Neuronal stem cell (in vitro differentiated cells): ENCODE measurements around the gene TMEM72.

Experiments
- DNase-seq: peaks from one replicate; pipeline ENCODE4 v3.0.0-alpha.2; 2013; ENCODE audit warnings: low spot score
- H2AFZ ChIP-seq: one replicate; pipeline ENCODE4 v1.6.1; 2013; ENCODE audit warnings: mild to moderate bottlenecking, low read length, inconsistent platforms
- H2AK5ac ChIP-seq: 2 replicates; pipeline ENCODE4 v1.6.1; 2013; ENCODE audit warnings: low read depth, mild to moderate bottlenecking, inconsistent platforms, low read length, moderate library complexity, mixed read lengths
- H2BK120ac ChIP-seq: 2 replicates; pipeline ENCODE4 v1.6.1; 2013; ENCODE audit warnings: low read depth, mild to moderate bottlenecking, inconsistent platforms, low read length, moderate library complexity, mixed read lengths
- H2BK12ac ChIP-seq: one replicate; pipeline ENCODE4 v1.6.1; 2013; ENCODE audit warnings: low read length, inconsistent platforms
- H2BK15ac ChIP-seq: 2 replicates; pipeline ENCODE4 v1.6.1; 2013; ENCODE audit warnings: mild to moderate bottlenecking, low read length, inconsistent platforms, mixed read lengths
- H2BK5ac ChIP-seq: one replicate; pipeline ENCODE4 v1.6.1; 2013; ENCODE audit warnings: inconsistent platforms, mild to moderate bottlenecking, low read length, moderate library complexity
- H3K14ac ChIP-seq: one replicate; pipeline ENCODE4 v1.6.1; 2013; ENCODE audit warnings: low read length, inconsistent platforms
- H3K18ac ChIP-seq: 2 replicates; pipeline ENCODE4 v1.6.1; 2013; ENCODE audit warnings: low read length, inconsistent platforms
- H3K23ac ChIP-seq: 2 replicates; pipeline ENCODE4 v1.6.1; 2013; ENCODE audit warnings: low read depth, mild to moderate bottlenecking, mixed read lengths, low read length, inconsistent platforms; ENCODE audit not compliant: poor library complexity
- H3K27ac ChIP-seq: replicated peaks from 3 replicates; pipeline ENCODE4 v1.5.1; 2013; ENCODE audit warnings: low read length, inconsistent platforms
- H3K27me3 ChIP-seq, 3 experiments: 2 replicates each; pipeline ENCODE4 v1.6.1; 2013; ENCODE audit warnings: low read length in 3 of 3, mild to moderate bottlenecking in 2 of 3, inconsistent platforms in 1 of 3, low read depth in 1 of 3, mixed read lengths in 1 of 3, moderate library complexity in 1 of 3; ENCODE audit not compliant: control insufficient read depth in 3 of 3, insufficient read depth in 3 of 3
- H3K36me3 ChIP-seq, 2 donors: replicated peaks in 1 of 2; 2 replicates each; pipeline ENCODE4 v1.6.1; 2013; ENCODE audit warnings: low read length in 2 of 2; ENCODE audit not compliant: control insufficient read depth in 2 of 2, insufficient read depth in 2 of 2
- H3K4ac ChIP-seq: 2 replicates; pipeline ENCODE4 v1.6.1; 2013; ENCODE audit warnings: inconsistent platforms, mild to moderate bottlenecking, low read length, moderate library complexity
- H3K4me1 ChIP-seq, 2 donors: 1 replicate in 1 of 2; 2 replicates in 1 of 2; pipeline ENCODE4 v1.6.1; 2013; ENCODE audit warnings: low read length in 2 of 2, low read depth in 1 of 2; ENCODE audit not compliant: control insufficient read depth in 2 of 2, insufficient read depth in 1 of 2
- H3K4me2 ChIP-seq: one replicate; pipeline ENCODE4 v1.6.1; 2013; ENCODE audit warnings: mild to moderate bottlenecking, low read length, inconsistent platforms; ENCODE audit not compliant: insufficient read depth, poor library complexity, severe bottlenecking
- H3K4me3 ChIP-seq, 2 donors: 2 replicates each; pipeline ENCODE4 v1.5.1; 2013; ENCODE audit warnings: low read length in 2 of 2, mild to moderate bottlenecking in 2 of 2, inconsistent platforms in 1 of 2, moderate library complexity in 1 of 2
- H3K79me1 ChIP-seq: one replicate; pipeline ENCODE4 v1.6.1; 2013; ENCODE audit warnings: low read depth, mild to moderate bottlenecking, inconsistent platforms, low read length, moderate library complexity
- H3K9ac ChIP-seq: one replicate; pipeline ENCODE4 v1.6.1; 2013; ENCODE audit warnings: mild to moderate bottlenecking, low read depth, low read length, inconsistent platforms; ENCODE audit not compliant: poor library complexity
- H3K9me3 ChIP-seq, 2 donors: replicated peaks in 1 of 2; 2 replicates each; pipeline versions ENCODE3 to v1.6.1; 2013; ENCODE audit warnings: low read length in 2 of 2, mild to moderate bottlenecking in 2 of 2, inconsistent platforms in 1 of 2, low read depth in 1 of 2, mixed read lengths in 1 of 2, moderate library complexity in 1 of 2; ENCODE audit not compliant: control insufficient read depth in 2 of 2, insufficient read depth in 1 of 2
- H4K8ac ChIP-seq: one replicate; pipeline ENCODE4 v1.6.1; 2013; ENCODE audit warnings: low read depth, mild to moderate bottlenecking, inconsistent platforms, low read length, moderate library complexity
- H4K91ac ChIP-seq: one replicate; pipeline ENCODE4 v1.6.1; 2013; ENCODE audit warnings: low read length, low read depth, mild to moderate bottlenecking, inconsistent platforms; ENCODE audit not compliant: poor library complexity
- WGBS, 2 donors: extraction: QIAGEN DNeasy Blood & Tissue Kit; methylation state at CpG; one replicate each; pipeline ENCODE4 v1.1.7; 2013; ENCODE audit warnings: missing lambda C conversion rate in 2 of 2, mixed read lengths in 1 of 2; ENCODE audit not compliant: insufficient read length in 2 of 2, insufficient replicate concordance in 1 of 2; ENCODE audit errors: extremely low coverage in 2 of 2; 5-methylcytosine and 5-hydroxymethylcytosine counted together

Gene TMEM72

DNA sequence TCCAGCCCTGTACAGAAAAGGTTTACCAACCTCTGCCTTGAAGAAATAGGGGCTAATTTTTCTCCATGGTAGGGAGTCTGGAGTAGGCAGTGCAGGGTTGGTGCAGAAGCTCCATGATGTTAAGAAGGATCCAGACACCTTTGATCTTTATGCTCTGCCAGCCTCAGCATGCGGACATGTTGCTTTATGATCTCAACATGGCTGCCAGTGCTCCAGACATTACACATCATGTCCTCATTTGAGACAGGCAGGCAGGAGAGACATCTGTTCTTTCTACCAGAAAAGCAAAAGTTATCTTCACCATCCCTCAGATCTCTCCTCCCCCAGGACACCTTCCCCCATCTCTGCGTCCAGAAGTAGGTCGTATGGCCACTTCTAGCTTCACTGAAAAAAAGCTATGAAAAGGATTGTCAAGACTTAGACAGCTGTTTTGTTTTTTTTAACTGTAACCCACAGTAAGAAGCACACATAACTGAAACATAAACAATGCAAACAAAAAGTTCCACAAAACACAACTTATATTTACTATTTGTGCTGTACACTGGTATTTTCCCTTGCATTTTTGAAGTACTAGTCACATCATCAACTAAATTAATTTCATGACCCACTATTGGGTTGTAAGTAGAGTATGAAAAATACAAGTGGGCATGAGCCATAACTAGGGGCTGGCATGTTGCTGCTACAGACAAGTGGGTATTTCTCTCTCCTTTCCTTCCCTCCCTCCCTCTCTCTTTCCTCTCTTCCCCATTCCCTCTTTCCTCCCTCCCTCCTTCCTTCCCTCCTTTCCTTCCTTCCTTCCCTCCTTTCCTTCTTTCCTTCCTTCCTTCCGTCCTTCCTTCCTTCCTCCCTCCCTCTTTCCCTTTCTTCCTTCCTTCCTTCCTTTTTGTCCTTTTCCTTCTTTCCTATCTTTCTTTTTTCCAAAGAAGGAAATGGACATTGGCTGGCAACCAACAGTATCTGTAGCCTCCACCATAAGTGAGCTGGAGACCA lies 45.9 kb downstream of the TMEM72 start:
- Histone ChIP-seq H3K4me2 (no peak overlapping the region), H4K8ac (no peak overlapping the region), H3K27ac (no peak overlapping the region), H3K36me3 (peaks cover 0 to 7% of the 10 kb centered on the region in 2 donors), H3K9me3 (peaks cover 0 to 2% of the 10 kb centered on the region in 2 donors), H2BK120ac (no peak overlapping the region), H3K4me3 (no peak overlapping the region), H3K27me3 (peaks cover 0 to 2% (median 0%) of the 10 kb centered on the region in 3 experiments), H2BK15ac (no peak overlapping the region), H2AK5ac (no peak overlapping the region), H3K14ac (no peak overlapping the region), H3K4ac (no peak overlapping the region), H3K23ac (no peak overlapping the region), H3K4me1 (peaks cover 16 to 39% of the 10 kb centered on the region in 2 donors), H2BK12ac (no peak overlapping the region), H4K91ac (no peak overlapping the region), H3K18ac (no peak overlapping the region), H3K79me1 (no peaks in the 10 kb centered on the region), H3K9ac (no peak overlapping the region), H2AFZ (no peak overlapping the region), H2BK5ac (no peak overlapping the region)
- DNase-seq = no peak
- WGBS, 2 donors = no CpG with 5 or more reads among the region's 4 CpGs

DNA sequence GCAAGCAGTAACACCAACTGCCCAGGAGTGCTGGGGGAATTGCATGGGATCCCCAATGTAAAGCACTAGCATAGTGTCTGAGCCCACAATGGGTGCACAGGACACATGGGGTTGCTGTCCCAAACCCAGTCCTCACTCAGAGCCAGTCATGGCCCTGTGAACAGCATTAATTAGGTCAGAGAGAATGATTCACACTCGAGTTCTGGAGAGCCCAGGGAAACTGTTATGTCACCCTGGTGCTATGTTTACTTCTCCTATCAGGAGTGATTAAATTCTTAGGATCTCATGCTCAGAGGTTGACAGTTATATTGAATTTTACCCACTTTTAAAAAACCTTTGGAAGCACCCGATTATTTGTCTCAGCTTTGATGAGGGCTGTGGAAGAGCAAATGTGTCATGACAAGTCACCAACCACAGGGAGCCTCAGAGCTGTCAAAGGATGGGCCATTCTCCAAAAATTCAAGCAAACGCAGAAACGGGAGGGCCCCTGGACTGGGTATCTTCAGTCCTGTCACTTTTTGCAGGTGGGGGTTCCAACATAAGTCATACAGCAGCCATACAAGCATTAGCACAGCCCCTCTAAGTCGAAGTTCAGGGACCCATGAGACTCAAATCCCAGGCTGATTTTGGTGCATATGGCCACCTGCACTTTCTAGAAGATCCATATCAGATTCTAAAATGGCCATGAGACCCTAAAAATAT lies 47.2 kb downstream of the TMEM72 start:
- H2AFZ ChIP-seq = no peak overlapping the region
- no peak overlapping the region for H3K14ac ChIP-seq
- H3K23ac ChIP-seq = no peak overlapping the region
- no peak overlapping the region for H3K9ac ChIP-seq
- H3K27ac ChIP-seq = no peak overlapping the region
- H3K79me1 ChIP-seq = no peaks in the 10 kb centered on the region
- H2BK120ac ChIP-seq = no peak overlapping the region
- peak overlapping the region in 1 of 2 donors; percentile 73 for H3K4me3 ChIP-seq
- H3K4ac ChIP-seq = no peak overlapping the region
- H4K91ac ChIP-seq = no peak overlapping the region
- H3K36me3 ChIP-seq = peaks cover 2 to 7% of the 10 kb centered on the region in 2 donors
- H3K18ac ChIP-seq = no peak overlapping the region
- H4K8ac ChIP-seq = no peak overlapping the region
- peaks cover 0 to 2% of the 10 kb centered on the region in 2 donors for H3K9me3 ChIP-seq
- no peak for DNase-seq
- no CpG with 5 or more reads among the region's 5 CpGs for WGBS, 2 donors
- H3K4me1 ChIP-seq = peaks cover 19 to 37% of the 10 kb centered on the region in 2 donors
- H3K27me3 ChIP-seq = peaks cover 0 to 2% (median 0%) of the 10 kb centered on the region in 3 experiments
- no peak overlapping the region for H2BK5ac ChIP-seq
- H3K4me2 ChIP-seq = no peak overlapping the region
- H2AK5ac ChIP-seq = no peak overlapping the region
- H2BK15ac ChIP-seq = no peak overlapping the region
- H2BK12ac ChIP-seq = no peak overlapping the region

DNA sequence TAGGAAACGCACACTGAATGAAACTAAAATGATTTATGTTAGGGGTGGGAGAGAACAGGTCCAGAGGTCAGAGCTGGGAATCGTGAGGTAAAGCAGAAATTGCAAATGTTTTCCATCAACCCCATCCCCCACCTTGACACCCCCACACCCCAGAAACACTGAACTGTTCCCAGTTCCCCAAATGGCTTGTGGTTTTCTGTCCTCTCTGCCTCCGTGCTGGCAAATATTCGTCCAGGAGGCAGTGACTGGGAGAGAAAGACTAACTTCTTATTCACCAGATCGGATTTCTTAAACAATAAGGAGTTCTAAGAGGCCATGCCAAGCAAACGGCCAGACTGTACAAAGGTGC lies 47.7 kb downstream of the TMEM72 start:
- Histone ChIP-seq H3K18ac (no peak overlapping the region), H3K4ac (no peak overlapping the region), H3K14ac (no peak overlapping the region), H3K27me3 (peaks cover 0 to 2% (median 0%) of the 10 kb centered on the region in 3 experiments), H3K9me3 (peaks cover 0 to 2% of the 10 kb centered on the region in 2 donors), H3K23ac (no peak overlapping the region), H2AK5ac (no peak overlapping the region), H2BK5ac (peak overlapping the region; percentile 69), H2BK120ac (peak overlapping the region; percentile 2), H2AFZ (peak overlapping the region; percentile 98), H4K8ac (no peak overlapping the region), H3K27ac (no peak overlapping the region), H2BK15ac (no peak overlapping the region), H3K79me1 (no peaks in the 10 kb centered on the region), H3K4me1 (peaks cover 24 to 40% of the 10 kb centered on the region in 2 donors), H4K91ac (no peak overlapping the region), H3K4me3 (peak overlapping the region; percentile 73 to 86), H2BK12ac (no peak overlapping the region), H3K4me2 (peak overlapping the region; percentile 59), H3K36me3 (peaks cover 2 to 7% of the 10 kb centered on the region in 2 donors), H3K9ac (peak overlapping the region; percentile 84)
- no peak for DNase-seq
- no CpG with 5 or more reads among the region's 6 CpGs for WGBS, 2 donors
